HG03571 (cell line): ENCODE measurements around the gene CRB1.
"Not testable (repeated sequence)": the region's sequence is repeated elsewhere in the genome, so short reads cannot be mapped to it uniquely, and the experiment has no call there.

Experiments used
- ATAC-seq: cut with Tn5 transposase; IDR thresholded peaks from one replicate; pipeline ENCODE4 v1.9.1; 2021; ENCODE audit not compliant: unreplicated experiment

The CRB1 gene

GRCh38 chr1:197451381-197451780, 183.3 kb downstream of the CRB1 start:
- no peak for ATAC-seq

- ATAC-seq = no peak
These were observed 185.5 kb downstream of the CRB1 start for GRCh38 chr1:197453376-197454058.

- ATAC-seq = no peak
These were observed 194.5 kb downstream of the CRB1 start for GRCh38 chr1:197462539-197462938.

- ATAC-seq = no peak
These were observed 195.1 kb downstream of the CRB1 start for GRCh38 chr1:197463142-197463541.

GRCh38 chr1:197464044-197464443, 196.0 kb downstream of the CRB1 start:
- ATAC-seq = no peak

- no peak for ATAC-seq
These were observed 197.7 kb downstream of the CRB1 start for GRCh38 chr1:197465528-197466327.

GRCh38 chr1:197466813-197467212, 198.8 kb downstream of the CRB1 start:
- no peak for ATAC-seq

- no peak for ATAC-seq
These were observed 199.8 kb downstream of the CRB1 start for GRCh38 chr1:197467881-197468280.

GRCh38 chr1:197468543-197469175, 200.6 kb downstream of the CRB1 start:
- ATAC-seq = no peak

GRCh38 chr1:197469620-197470210, 201.7 kb downstream of the CRB1 start:
- ATAC-seq = no peak

- ATAC-seq = no peak
These were observed 202.3 kb downstream of the CRB1 start for GRCh38 chr1:197470330-197470729.

- no peak for ATAC-seq
These were observed 203.4 kb downstream of the CRB1 start for GRCh38 chr1:197471248-197471985.

GRCh38 chr1:197472141-197472540, 204.1 kb downstream of the CRB1 start:
- ATAC-seq = no peak

GRCh38 chr1:197480446-197480845, 212.4 kb downstream of the CRB1 start:
- no peak for ATAC-seq

- no peak for ATAC-seq
These were observed 213.0 kb downstream of the CRB1 start for GRCh38 chr1:197481101-197481500.

GRCh38 chr1:197485790-197486189, 217.7 kb downstream of the CRB1 start:
- ATAC-seq = no peak

- ATAC-seq = no peak
These were observed 218.9 kb downstream of the CRB1 start for GRCh38 chr1:197486946-197487345.

GRCh38 chr1:197491505-197491904, 223.5 kb downstream of the CRB1 start:
- ATAC-seq = not testable (repeated sequence)

- no peak for ATAC-seq
These were observed 228.7 kb downstream of the CRB1 start for GRCh38 chr1:197496722-197497121.

GRCh38 chr1:197510691-197511378, 242.8 kb downstream of the CRB1 start:
- ATAC-seq = no peak
